Duodenal mucosa (tissue), 2 donors: ENCODE data around the gene ECEL1.
"Not testable (repeated sequence)": the region's sequence is repeated elsewhere in the genome, so short reads cannot be mapped to it uniquely, and the experiment has no call there.

Experiments used
- H3K27ac ChIP-seq: one replicate; pipeline ENCODE4 v1.7.0; 2013; ENCODE audit warnings: low read depth, low read length
- H3K27me3 ChIP-seq, 2 donors: one replicate each; pipeline ENCODE4 v1.7.0; 2013; ENCODE audit warnings: low read length in 2 of 2, control low read depth in 1 of 2; ENCODE audit not compliant: insufficient read depth in 2 of 2, control insufficient read depth in 1 of 2
- H3K36me3 ChIP-seq, 2 donors: one replicate each; pipeline ENCODE4 v1.7.0; 2013; ENCODE audit warnings: low read length in 2 of 2, control low read depth in 1 of 2; ENCODE audit not compliant: insufficient read depth in 2 of 2, control insufficient read depth in 1 of 2
- H3K4me1 ChIP-seq, 2 donors: one replicate each; pipeline ENCODE4 v1.7.0; 2013; ENCODE audit warnings: low read length in 2 of 2, control low read depth in 1 of 2; ENCODE audit not compliant: insufficient read depth in 2 of 2, control insufficient read depth in 1 of 2
- H3K4me3 ChIP-seq, 2 donors: one replicate each; pipeline ENCODE4 v1.7.0; 2013; ENCODE audit warnings: low read length in 2 of 2, low read depth in 1 of 2
- H3K9ac ChIP-seq, 2 donors: one replicate each; pipeline ENCODE4 v1.7.0; 2013; ENCODE audit warnings: low read length in 2 of 2, low read depth in 1 of 2
- H3K9me3 ChIP-seq, 2 donors: one replicate each; pipeline ENCODE4 v1.7.0; 2013; ENCODE audit warnings: low read length in 2 of 2, control low read depth in 1 of 2; ENCODE audit not compliant: control insufficient read depth in 1 of 2

ECEL1 gene

DNA sequence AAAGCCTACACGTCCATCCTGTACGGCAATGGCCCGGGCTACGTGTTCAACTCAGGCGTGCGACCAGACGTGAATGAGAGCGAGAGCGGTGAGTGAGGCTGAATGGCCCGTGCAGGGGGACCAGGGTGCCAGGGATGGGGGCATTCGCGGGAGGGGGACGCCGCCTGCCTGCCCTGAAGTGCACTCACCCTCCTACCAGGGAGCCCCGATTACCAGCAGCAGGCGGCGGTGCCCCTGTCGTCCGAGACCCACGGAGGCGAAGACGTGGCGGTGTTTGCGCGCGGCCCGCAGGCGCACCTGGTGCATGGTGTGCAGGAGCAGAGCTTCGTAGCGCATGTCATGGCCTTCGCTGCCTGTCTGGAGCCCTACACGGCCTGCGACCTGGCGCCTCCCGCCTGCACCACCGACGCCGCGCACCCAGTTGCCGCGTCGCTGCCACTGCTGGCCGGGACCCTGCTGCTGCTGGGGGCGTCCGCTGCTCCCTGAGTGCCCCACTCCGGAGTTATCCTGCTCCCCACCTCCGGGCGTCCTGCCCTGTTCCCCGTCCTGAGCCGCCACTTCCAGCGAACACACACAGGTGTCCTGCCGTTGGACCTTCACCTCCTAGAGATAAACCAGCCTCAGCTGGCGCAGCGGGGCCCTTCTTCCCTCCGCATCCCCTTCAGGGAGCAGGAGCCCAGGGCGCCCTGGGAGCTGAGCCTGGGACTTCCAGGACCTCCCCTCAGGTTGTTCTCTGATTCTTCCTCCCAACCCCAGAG lies 28.8 kb downstream of the ECEL1 start:
- H3K27me3 ChIP-seq: peaks cover 0 to 15% of the 10 kb centered on the region in 2 donors
- H3K4me1 ChIP-seq: peaks cover 12% of the 10 kb centered on the region in 2 donors
- peak overlapping the region in 1 of 2 donors; percentile 25 for H3K9ac ChIP-seq
- H3K9me3 ChIP-seq: no peaks in the 10 kb centered on the region
- H3K27ac ChIP-seq: no peak overlapping the region
- no peaks in the 10 kb centered on the region for H3K36me3 ChIP-seq
- peak overlapping the region in 1 of 2 donors; percentile 29 for H3K4me3 ChIP-seq

DNA sequence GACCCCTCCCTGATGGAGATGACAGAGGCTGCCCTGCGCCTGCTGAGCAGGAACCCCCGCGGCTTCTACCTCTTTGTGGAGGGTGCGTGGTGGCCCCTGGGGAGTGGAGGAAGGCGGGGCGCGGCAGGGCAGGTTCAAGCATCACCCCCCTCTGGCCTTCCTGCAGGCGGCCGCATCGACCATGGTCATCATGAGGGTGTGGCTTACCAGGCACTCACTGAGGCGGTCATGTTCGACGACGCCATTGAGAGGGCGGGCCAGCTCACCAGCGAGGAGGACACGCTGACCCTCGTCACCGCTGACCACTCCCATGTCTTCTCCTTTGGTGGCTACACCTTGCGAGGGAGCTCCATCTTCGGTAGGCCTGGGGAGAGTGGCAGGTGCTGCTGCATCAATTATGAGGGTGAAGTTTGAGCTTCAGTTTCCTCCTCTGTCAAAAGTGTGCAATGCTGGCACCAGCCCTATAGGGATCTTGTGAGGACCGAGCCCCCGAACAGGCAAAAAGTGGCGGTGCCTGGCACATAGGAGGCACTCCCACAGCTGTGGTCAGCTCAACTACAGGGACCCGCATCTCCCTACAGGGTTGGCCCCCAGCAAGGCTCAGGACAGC lies 29.5 kb downstream of the ECEL1 start:
- Histone ChIP-seq H3K9me3 (no peaks in the 10 kb centered on the region), H3K36me3 (no peaks in the 10 kb centered on the region), H3K9ac (peak overlapping the region in 1 of 2 donors; percentile 25), H3K27me3 (peaks cover 0 to 15% of the 10 kb centered on the region in 2 donors), H3K4me3 (peak overlapping the region in 1 of 2 donors; percentile 53), H3K27ac (no peak overlapping the region), H3K4me1 (peaks cover 12% of the 10 kb centered on the region in 2 donors)

DNA sequence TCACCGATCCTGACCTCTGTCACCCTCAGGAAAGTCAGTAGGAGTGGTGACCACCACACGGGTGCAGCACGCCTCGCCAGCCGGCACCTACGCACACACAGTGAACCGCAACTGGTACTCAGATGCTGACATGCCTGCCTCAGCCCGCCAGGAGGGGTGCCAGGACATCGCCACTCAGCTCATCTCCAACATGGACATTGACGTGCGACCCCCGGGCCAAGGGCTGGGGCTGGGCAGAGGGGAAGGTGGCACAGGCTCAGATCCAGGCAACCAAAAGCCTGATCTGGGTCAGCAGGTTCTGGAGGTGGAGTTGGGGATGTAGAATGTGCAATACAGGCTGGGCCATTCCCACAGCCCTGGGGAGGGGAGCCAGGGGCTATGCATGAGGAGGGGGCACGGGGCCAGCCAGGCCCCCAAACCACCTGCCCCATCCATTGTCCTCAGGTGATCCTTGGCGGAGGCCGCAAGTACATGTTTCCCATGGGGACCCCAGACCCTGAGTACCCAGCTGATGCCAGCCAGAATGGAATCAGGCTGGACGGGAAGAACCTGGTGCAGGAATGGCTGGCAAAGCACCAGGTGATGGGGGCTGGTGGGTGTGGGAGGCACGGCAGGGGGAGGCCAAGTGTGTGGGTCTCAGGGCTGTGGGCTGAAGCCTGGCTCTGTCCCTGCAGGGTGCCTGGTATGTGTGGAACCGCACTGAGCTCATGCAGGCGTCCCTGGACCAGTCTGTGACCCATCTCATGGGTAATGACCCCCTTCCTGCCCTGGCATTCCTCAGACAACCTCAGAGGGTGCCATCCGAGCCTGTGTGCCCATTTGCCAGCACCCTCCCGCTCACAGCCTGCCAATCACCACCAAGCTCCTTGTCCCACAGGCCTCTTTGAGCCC lies 30.3 kb downstream of the ECEL1 start:
- peaks cover 12% of the 10 kb centered on the region in 2 donors for H3K4me1 ChIP-seq
- no peaks in the 10 kb centered on the region for H3K36me3 ChIP-seq
- peak overlapping the region; percentile 60 to 74 for H3K9ac ChIP-seq
- peak overlapping the region; percentile 53 to 60 for H3K4me3 ChIP-seq
- H3K27ac ChIP-seq: no peak overlapping the region
- no peaks in the 10 kb centered on the region for H3K9me3 ChIP-seq
- peaks cover 0 to 15% of the 10 kb centered on the region in 2 donors for H3K27me3 ChIP-seq

- Histone ChIP-seq H3K27ac (peak overlapping the region; percentile 39), H3K4me1 (peaks cover 12% of the 10 kb centered on the region in 2 donors), H3K36me3 (no peaks in the 10 kb centered on the region), H3K9ac (peak overlapping the region; percentile 60 to 74), H3K4me3 (peak overlapping the region; percentile 53 to 60), H3K27me3 (peaks cover 0 to 15% of the 10 kb centered on the region in 2 donors), H3K9me3 (no peaks in the 10 kb centered on the region)
Observed at GRCh38 chr2:232456296-232457120, 31.1 kb downstream of the ECEL1 start.

DNA sequence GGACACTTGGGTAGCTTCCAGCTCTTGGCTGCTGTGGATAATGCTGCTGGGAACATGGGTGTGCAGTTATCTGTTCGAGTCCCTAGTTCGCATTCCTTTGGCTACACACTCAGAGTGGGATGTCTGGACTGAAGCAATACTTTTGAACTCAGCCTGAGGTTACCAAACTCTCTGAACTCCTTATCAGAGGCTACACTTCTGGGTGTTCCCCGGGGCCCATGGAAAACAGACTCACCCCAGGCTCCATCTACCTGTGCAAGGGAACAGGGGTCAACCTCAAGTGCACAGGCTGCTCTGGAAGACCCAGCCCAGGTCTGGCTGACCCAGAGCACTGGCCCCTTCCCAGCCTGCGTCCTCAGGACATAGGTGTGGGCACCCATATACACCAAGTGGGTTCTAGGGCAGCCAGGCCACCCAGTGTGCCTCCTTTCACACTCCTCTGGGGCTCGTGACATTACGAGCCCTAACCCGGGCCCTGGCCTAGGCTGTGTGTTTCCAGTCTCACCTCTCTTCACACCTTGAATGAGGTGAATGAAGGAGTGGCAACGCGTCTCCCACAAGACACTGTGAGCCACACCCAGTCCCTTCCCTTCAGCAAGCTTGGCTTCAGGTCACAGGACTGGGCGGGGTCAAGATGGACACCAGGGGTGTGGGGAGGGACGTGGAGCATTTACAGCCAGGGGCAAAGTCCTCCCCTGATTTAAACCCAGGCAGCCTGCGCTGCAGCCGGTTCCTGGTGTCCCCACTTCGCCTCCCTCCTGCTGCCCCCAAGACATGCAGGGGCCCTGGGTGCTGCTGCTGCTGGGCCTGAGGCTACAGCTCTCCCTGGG lies 32.0 kb downstream of the ECEL1 start, which contains the start of gene ALPI:
ALPI (plus strand) TSS at position 728 of the 830 bp plus-strand sequence; CDS start at position 775, 47 bp downstream.
- Histone ChIP-seq H3K36me3 (no peaks in the 10 kb centered on the region), H3K9ac (peak within 1 kb of the TSS; percentile 60 to 74), H3K27ac (peak within 1 kb of the TSS; percentile 82), H3K9me3 (no peaks in the 10 kb centered on the region), H3K27me3 (peaks cover 0 to 15% of the 10 kb centered on the region in 2 donors), H3K4me3 (peak within 1 kb of the TSS; percentile 53 to 60), H3K4me1 (peaks cover 12% of the 10 kb centered on the region in 2 donors)

DNA sequence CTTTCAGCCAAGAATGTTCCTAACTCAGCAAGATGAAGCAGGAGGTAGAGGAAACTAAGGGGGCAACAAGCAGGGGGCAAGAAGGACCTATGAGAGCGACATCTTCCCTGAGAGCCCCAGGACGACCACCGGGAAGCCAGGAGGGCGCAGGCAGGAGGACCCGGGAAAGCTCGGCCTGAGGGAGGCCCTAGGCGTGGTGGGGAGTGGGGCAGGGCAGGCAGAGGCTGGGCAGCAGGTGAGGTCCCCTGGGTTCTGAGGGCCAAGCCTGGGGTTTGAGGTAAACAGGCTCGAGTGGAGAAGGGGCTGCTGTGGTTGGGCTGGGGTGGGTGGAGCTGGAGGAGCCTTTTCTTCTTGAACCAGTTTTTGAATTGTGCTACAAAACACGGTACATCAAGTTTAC lies 33.0 kb downstream of the ECEL1 start:
- Histone ChIP-seq H3K27ac (no peak overlapping the region), H3K9me3 (no peaks in the 10 kb centered on the region), H3K36me3 (no peaks in the 10 kb centered on the region), H3K4me3 (no peak overlapping the region), H3K4me1 (peaks cover 12% of the 10 kb centered on the region in 2 donors), H3K27me3 (peaks cover 0 to 15% of the 10 kb centered on the region in 2 donors), H3K9ac (no peak overlapping the region)

DNA sequence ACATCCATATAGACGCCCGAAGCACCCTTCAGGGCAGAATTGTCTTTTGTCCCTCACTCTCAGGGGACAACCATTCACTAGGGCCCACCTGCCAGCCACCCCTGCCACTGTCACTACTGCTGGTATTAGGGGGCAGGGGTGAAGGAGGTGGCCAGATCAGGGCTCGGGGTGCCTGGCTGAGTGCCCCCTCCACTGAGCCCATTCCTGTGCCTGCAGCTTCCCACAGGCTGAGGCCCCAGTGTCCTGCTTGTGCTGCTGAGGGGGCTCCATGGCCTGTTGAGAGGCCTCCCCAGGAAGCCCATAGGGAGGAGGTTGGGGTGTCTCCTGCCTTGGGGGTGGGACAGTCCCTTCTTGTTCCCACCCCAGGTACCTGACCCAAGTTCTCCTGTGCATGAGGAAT lies 36.0 kb downstream of the ECEL1 start:
- not testable (repeated sequence) for H3K27ac ChIP-seq, H3K36me3 ChIP-seq, H3K9me3 ChIP-seq, H3K27me3 ChIP-seq, H3K4me3 ChIP-seq, H3K9ac ChIP-seq
- H3K4me1 ChIP-seq: peaks cover 23 to 25% of the 10 kb centered on the region in 2 donors

DNA sequence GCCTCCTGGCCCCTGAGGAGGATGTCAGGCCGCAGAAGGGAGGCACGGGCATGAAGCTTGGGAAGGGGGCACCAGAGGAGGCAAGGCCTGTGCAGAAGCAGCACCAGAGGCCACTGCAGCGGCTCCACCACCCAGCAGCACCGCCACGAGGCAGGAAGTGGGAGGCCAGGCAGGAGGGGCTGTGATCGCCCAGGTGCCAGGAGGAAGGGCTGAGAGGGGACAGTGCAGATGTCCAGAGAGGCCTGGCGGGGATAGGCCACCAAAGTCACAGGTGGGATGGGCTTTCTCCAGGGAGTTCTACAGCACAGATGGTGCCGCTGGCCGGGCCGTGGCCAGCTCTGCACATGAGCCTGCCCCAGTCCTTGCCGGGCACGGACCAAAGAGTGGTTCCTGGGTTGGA lies 37.7 kb downstream of the ECEL1 start:
- Histone ChIP-seq H3K27me3 (no peaks in the 10 kb centered on the region), H3K9ac (no peak overlapping the region), H3K4me3 (no peak overlapping the region), H3K36me3 (no peaks in the 10 kb centered on the region), H3K4me1 (peaks cover 14 to 16% of the 10 kb centered on the region in 2 donors), H3K9me3 (no peaks in the 10 kb centered on the region), H3K27ac (no peak overlapping the region)

- Histone ChIP-seq H3K9ac (peak overlapping the region; percentile 51 to 72), H3K9me3 (no peaks in the 10 kb centered on the region), H3K36me3 (no peaks in the 10 kb centered on the region), H3K27ac (peak overlapping the region; percentile 90), H3K4me1 (peaks cover 16 to 20% of the 10 kb centered on the region in 2 donors), H3K4me3 (no peak overlapping the region), H3K27me3 (no peaks in the 10 kb centered on the region)
Observed at GRCh38 chr2:232448304-232448690, 39.3 kb downstream of the ECEL1 start.
